ENCODE data around the gene SCARF1.

SCARF1 gene

GRCh38 chr17:1648963-1649843, 3.7 kb upstream of the SCARF1 start:
- peak; percentile 99 for DNase-seq (ENCODE audit: low spot score)

- no peak for DNase-seq (ENCODE audit: low spot score)
Measured at GRCh38 chr17:1648173-1648962, 2.8 kb upstream of the SCARF1 start.

- no peak for DNase-seq (ENCODE audit: low spot score)
Measured at GRCh38 chr17:1647802-1648171, 2.3 kb upstream of the SCARF1 start.

- no peak for DNase-seq (ENCODE audit: low spot score)
Measured at GRCh38 chr17:1646199-1646875, 805 bp upstream of the SCARF1 start.

DNA sequence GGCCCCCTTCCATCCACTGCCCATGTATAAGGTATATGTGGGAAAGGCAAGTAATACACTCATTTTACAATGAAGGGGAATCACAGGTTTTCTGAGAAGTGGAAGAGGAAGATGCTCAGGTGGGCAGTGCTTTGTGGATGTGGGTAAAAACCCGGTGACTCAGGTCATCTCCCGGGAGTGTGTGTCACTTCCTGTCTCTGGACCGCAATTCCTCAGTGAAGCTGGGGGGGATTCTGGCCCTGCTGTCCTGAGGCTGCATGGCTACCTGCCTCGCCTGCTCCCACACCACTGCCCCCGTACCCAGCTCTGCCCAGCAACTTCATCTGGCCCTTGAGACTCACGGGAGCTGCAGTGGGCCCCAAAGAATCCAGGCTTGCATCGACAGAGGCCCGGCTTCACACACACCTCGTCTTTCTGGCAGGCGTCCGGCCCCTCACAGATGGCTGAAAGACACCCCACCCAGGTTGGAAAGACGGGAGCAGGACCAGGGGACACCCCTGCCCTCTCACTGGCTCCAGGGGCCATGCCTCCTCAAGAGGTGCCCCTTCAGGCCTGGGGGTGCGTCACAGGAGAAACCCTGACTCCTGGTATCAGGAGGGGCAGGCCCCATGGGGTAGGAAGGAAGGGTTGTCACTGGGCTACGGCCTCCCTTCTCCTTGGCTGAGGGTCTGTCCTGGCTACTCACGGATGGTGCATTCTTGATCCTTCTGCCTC, 882 bp downstream of the SCARF1 start:
- DNase-seq (ENCODE audit: low spot score): no peak

DNA sequence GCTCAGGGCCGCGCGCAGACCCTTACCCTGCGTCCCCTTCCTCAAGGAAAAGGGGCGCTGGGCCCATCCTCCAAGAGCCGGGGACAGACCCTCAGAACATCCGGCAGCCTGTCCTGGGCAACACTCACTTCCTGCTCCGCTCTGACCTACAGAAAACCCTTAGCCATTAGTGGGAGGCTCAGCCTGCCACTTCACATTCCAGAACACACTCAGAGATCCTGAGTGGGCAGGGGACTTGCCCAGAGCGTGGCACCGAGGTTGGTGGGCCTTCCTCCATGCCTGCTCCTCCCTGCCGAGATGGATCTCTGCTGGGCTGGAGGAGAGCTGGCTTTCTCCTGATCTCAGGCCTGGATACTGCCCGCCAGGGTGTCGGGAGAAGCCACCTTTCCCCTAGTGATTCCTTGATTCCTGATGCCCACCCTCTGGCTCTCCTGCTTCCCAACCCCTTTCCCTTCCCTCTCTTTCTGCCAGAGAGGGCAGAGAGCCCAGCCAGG, 1.5 kb downstream of the SCARF1 start:
- DNase-seq (ENCODE audit: low spot score): no peak

DNA sequence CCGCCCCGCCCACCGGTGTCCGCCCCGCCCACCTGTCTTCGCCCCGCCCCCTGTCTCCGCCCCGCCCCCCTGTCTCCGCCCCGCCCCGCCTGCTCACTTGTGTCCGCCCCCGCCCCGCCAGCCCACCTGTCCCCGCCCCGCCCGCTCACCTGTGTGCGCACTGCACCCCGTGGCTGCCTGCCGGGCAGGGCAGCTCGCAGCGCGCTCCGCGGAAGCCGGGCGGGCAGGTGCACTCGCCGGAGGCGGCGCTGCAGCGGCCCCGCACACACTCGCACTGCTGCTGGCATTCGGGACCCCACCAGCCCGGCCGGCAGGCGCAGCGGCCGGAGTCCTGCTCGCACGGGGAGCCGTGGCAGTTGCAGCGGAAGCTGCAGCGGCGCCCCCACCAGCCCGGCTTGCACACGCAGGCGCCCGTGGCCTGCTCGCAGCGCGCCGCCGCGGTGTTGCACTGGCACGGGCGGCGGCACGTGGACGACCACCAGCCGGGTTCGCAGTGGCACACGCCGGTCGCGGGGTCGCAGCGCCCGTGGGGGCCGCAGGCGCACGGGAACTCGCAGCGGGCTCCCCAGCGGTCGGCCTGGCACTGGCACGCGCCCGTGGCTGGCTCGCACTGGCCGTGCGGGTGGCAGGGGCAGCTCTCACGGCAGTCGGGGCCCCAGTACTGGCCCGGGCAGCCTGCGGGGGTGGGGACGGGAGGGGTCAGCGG, 2.1 kb downstream of the SCARF1 start:
- DNase-seq (ENCODE audit: low spot score): no peak

GRCh38 chr17:1641065-1641403, 4.5 kb downstream of the SCARF1 start:
- no peak for DNase-seq (ENCODE audit: low spot score)

GRCh38 chr17:1640329-1641064, 5.0 kb downstream of the SCARF1 start:
- DNase-seq (ENCODE audit: low spot score): no peak

- DNase-seq (ENCODE audit: low spot score): no peak
Measured at GRCh38 chr17:1639549-1640180, 5.9 kb downstream of the SCARF1 start.

GRCh38 chr17:1638624-1639300, 6.8 kb downstream of the SCARF1 start:
- DNase-seq (ENCODE audit: low spot score): no peak

- DNase-seq (ENCODE audit: low spot score): no peak
Measured at GRCh38 chr17:1638171-1638590, 7.4 kb downstream of the SCARF1 start.

GRCh38 chr17:1636732-1637285, 8.7 kb downstream of the SCARF1 start:
- no peak for DNase-seq (ENCODE audit: low spot score)

GRCh38 chr17:1635675-1636465, 9.7 kb downstream of the SCARF1 start:
- DNase-seq (ENCODE audit: low spot score): no peak

GRCh38 chr17:1634841-1635650, 10.5 kb downstream of the SCARF1 start:
- no peak for DNase-seq (ENCODE audit: low spot score)

- no peak for DNase-seq (ENCODE audit: low spot score)
Measured at GRCh38 chr17:1630662-1631061, 14.9 kb downstream of the SCARF1 start.

DNA sequence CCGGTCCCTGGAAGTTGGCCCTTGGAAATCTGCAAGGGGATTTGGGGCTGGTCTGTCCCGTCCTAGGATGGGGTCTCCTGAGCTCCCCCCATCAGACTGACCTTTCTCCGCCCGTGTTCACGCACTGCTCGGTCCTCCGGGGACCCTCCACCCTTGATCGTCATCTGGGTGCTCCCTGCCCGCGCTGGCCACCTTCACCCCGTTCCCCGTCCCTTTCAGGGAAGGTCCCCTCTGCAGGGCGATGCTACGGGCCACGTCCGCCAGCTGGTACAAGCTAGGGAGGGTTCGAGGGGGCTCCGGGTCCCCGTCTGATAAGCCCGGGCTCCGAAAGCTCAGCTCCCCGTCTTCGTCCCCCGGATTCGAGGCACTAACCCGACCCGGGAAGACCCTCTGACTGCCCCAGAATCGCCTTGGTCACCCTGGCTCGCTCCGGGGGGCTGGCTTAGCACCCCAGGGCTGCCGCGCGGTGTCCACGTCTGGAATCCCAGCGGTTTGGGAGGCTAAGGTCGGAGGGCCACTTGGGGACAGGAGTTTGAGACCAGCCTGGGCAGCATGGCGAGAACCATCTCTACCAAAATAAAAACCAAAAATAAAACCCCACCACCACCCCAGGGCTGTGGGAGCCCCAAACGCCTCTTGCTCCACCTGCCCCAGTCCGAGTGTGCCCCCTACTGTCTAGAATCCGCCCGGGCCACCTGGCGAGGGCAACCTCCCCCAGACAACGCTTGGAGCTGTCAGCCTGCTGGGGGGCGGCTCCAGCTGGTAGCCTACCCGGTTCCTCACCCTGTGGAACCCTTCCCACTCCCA, 15.8 kb downstream of the SCARF1 start:
- peak; percentile 47 for DNase-seq (ENCODE audit: low spot score)
